WTC11 (cell line): ENCODE results near the gene KDM2A. TPM values are rescaled to one million over a fixed set of nuclear protein-coding genes. Genes with fewer than 3 reads are reported as not detected.

Source experiments
- ATAC-seq: fragments of 200-7000 bp; cut with Tn5 transposase; 2 replicates; pipeline ENCODE4 v1.10.0; 2021; ENCODE audit warnings: mild to moderate bottlenecking, moderate library complexity
- CTCF ChIA-PET: fragments of 300-600 bp; sonication (Branson Sonifier 250); formaldehyde crosslinking; loops from one replicate; lab custom pipeline; 2021; ENCODE audit warnings: antibody characterized with exemption; lab: Charles Lee
- POLR2A ChIA-PET: fragments of 350-600 bp; sonication (Branson Sonifier 250); formaldehyde crosslinking; loops from one replicate; lab custom pipeline; 2021; ENCODE audit warnings: antibody characterized with exemption; lab: Charles Lee
- DNase-seq: peaks from one replicate; pipeline ENCODE4 v3.0.0; 2021; ENCODE audit warnings: low spot score
- H3K27ac Mint-ChIP-seq: 2 replicates; pipeline ENCODE4 v1.8.0; 2021; ENCODE audit warnings: mixed read lengths
- H3K27me3 Mint-ChIP-seq: 2 replicates; pipeline ENCODE4 v1.8.0; 2021; ENCODE audit warnings: low read depth, mild to moderate bottlenecking, moderate library complexity, mixed read lengths
- H3K36me3 Mint-ChIP-seq: 2 replicates; pipeline ENCODE4 v1.8.0; 2021; ENCODE audit warnings: mixed read lengths
- H3K4me1 Mint-ChIP-seq: 2 replicates; pipeline ENCODE4 v1.8.0; 2022; ENCODE audit warnings: mixed read lengths
- H3K4me3 Mint-ChIP-seq: 2 replicates; pipeline ENCODE4 v1.8.0; 2021; ENCODE audit warnings: mild to moderate bottlenecking, moderate library complexity, mixed read lengths
- H3K9me3 Mint-ChIP-seq: 2 replicates; pipeline ENCODE4 v1.8.0; 2021; ENCODE audit warnings: mixed read lengths
- GABPB1 ChIP-seq: sonication (generic); formaldehyde crosslinking; IDR thresholded peaks from 2 replicates; pipeline ENCODE4 v1.8.1; 2023; ENCODE audit warnings: mild to moderate bottlenecking, missing genetic modification reagents
- MYBL2 ChIP-seq: sonication (generic); formaldehyde crosslinking; IDR thresholded peaks from 2 replicates; pipeline ENCODE4 v1.8.1; 2023; ENCODE audit warnings: mild to moderate bottlenecking, moderate library complexity, missing genetic modification reagents
- RELA ChIP-seq: sonication (generic); formaldehyde crosslinking; IDR thresholded peaks from 2 replicates; pipeline ENCODE4 v1.8.1; 2022; ENCODE audit warnings: missing genetic modification reagents, mild to moderate bottlenecking, borderline replicate concordance
- SP1 ChIP-seq: sonication (generic); formaldehyde crosslinking; conservative IDR thresholded peaks from 2 replicates; pipeline ENCODE4 v1.8.1; 2022; ENCODE audit warnings: missing genetic modification reagents
- ZNF263 ChIP-seq: sonication (generic); formaldehyde crosslinking; IDR thresholded peaks from 2 replicates; pipeline ENCODE4 v1.8.1; 2022; ENCODE audit warnings: low read depth, mild to moderate bottlenecking, moderate library complexity, missing genetic modification reagents
- total RNA-seq: library from RNA; stranded (reverse); gene quantifications from 3 replicates; pipeline ENCODE4 v1.2.3, GENCODE V29; 2021
- TF ChIP-seq, protein P1 (sequence below): sonication (generic); formaldehyde crosslinking; IDR thresholded peaks from 2 replicates; pipeline ENCODE4 v1.8.1; 2023; ENCODE audit warnings: mild to moderate bottlenecking, missing genetic modification reagents, moderate library complexity
- TF ChIP-seq, protein P2 (sequence below): sonication (generic); formaldehyde crosslinking; IDR thresholded peaks from 2 replicates; pipeline ENCODE4 v1.8.0; 2022; ENCODE audit warnings: mild to moderate bottlenecking, missing genetic modification reagents
- TF ChIP-seq, protein P3 (sequence below): fragments of 250-450 bp; sonication (Bioruptor Pico); IDR thresholded peaks from 2 replicates; pipeline ENCODE4 v1.9.0; 2021; ENCODE audit warnings: mild to moderate bottlenecking, borderline replicate concordance
- TF ChIP-seq, protein P4 (sequence below): fragments of 200-600 bp; IDR thresholded peaks from 2 replicates; pipeline ENCODE4 v1.8.0; 2022; ENCODE audit warnings: antibody characterized with exemption
- TF ChIP-seq, protein P5 (sequence below): sonication (generic); formaldehyde crosslinking; IDR thresholded peaks from 2 replicates; pipeline ENCODE4 v1.8.0; 2022; ENCODE audit warnings: mild to moderate bottlenecking, missing genetic modification reagents

KDM2A gene
- total RNA-seq, 1 experiment from 2014 or later, result 58.0 TPM

DNA sequence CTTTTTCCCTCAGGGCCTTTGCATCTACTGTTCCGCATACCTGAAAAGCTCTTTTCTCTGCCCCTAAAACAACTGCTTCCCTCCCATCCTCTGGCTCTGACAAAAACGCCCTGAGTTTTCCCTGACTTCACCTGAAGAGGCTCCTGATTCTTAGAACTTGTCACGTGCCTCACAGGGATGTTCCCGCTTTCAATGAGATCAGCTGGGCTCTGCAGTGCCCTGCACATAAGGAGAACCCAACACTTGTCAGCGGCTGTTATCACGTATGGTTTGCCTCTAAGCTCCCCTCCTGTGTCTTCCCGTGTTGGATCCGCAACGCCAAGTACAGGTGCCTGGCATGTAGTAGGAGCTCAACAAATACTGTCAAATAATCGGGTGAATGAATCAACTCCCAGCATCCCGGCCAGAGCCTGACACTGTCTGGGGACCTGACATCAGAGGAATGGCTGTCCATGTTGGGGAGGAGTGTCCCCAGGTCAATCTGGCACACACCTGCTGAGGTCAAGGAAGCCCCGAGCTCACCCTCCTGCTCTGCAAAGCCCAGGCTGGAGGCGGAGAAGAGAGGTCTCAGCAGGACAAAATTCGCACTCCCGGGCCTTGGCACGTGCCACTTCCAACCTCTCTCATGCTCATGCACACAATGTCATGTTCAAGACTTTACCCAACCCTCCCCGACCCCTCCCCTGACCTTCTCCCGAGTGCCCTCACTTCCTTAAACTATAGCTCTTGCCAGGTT, 143.1 kb downstream of the KDM2A start:
- Mint-ChIP-seq H3K27me3 (peaks cover 34% of the 10 kb centered on the region), H3K9me3 (no peaks in the 10 kb centered on the region)
- no peak for DNase-seq
- no peak for ATAC-seq
- TF ChIP-seq, protein P1, sequence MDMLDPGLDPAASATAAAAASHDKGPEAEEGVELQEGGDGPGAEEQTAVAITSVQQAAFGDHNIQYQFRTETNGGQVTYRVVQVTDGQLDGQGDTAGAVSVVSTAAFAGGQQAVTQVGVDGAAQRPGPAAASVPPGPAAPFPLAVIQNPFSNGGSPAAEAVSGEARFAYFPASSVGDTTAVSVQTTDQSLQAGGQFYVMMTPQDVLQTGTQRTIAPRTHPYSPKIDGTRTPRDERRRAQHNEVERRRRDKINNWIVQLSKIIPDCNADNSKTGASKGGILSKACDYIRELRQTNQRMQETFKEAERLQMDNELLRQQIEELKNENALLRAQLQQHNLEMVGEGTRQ, result peak; percentile 51; the same call in 1 of the 2 replicates
- no peak for TF ChIP-seq MYBL2 (CRISPR knock-in tag)
- TF ChIP-seq, all 79 proteins: peak for 1
- Mint-ChIP-seq H3K4me1 (peaks cover 18% of the 10 kb centered on the region), H3K27ac (no peak overlapping the region; the same call in 1 of the 2 replicates), H3K36me3 (0 out of 2 replicates have a peak, but pooled peaks cover 1% of the 10 kb centered on the region), H3K4me3 (peak overlapping the region; percentile 69)
- POLR2A ChIA-PET, result interaction anchor here (0.6 to 1.5 kb wide), 4 partner anchors 15 to 258 kb away, joined by 3 to 7 read pairs (median 4); no protein-coding TSS in a partner anchor
- CTCF ChIA-PET, result interaction anchor here (0.6 to 4.6 kb wide), 52 partner anchors 8 to 919 kb away, joined by 3 to 122 read pairs (median 5); partner anchors contain the start of genes ANKRD13D, KDM2A, POLD4 and PPP1CA

DNA sequence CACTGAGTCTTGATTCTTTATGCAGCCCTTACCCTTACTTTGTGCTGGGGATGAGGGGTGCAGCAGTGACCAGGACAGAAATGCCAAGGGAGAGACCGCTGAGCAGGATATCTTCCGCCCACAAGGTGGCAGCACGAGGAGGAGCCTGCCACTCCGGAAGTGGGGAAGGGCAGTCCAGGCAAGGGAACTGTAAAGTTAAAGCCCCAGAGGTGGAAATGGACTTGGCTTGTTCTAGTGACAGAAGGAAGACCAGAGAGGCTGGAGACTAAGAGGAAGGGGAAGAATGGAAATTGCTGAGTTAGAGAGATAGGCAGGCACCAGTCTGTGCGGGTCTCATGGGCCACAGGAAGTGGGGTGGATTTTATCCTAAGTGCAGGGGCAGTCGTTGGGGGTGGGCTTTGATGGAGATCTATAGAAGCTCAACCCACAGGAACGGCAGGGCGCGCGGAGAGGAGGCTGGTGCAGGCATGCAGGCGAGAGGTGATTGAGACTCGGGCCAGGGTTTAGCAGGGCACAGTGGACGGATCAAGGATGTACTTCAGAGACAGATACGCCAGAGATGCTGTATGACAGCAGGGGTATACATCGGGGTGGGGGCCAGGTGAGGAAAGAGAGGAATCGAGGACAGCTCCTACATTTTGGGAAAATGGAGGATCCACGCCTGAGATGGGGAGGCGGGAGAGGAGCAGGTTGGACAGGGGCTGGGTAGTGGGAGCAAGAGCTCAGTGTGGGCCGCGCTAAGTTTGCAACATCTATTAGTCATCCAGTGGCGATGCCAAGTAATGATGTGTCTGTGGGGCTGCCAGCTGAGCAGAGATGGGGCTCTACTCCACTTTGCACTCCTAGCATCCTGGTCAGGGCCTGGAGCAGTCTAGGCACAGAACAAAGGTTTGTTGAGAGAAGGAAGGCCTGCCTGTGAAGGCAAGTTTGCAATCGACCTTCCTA, 143.9 kb downstream of the KDM2A start:
- no peaks in the 10 kb centered on the region for H3K9me3 Mint-ChIP-seq
- peak; percentile 86 for DNase-seq
- peak overlapping the region; percentile 52 for H3K4me3 Mint-ChIP-seq
- H3K36me3 Mint-ChIP-seq, result no peaks in the 10 kb centered on the region
- ChIA-PET CTCF (interaction anchor here (0.5 to 4.6 kb wide), 31 partner anchors 8 to 918 kb away, joined by 3 to 122 read pairs (median 5); partner anchors contain the start of genes ANKRD13D, KDM2A, POLD4 and PPP1CA), POLR2A (interaction anchor here (0.6 kb wide), 1 partner anchor 259 kb away, joined by 7 read pairs; no protein-coding TSS in a partner anchor)
- H3K27me3 Mint-ChIP-seq, result peaks cover 34% of the 10 kb centered on the region
- TF ChIP-seq, protein P2, sequence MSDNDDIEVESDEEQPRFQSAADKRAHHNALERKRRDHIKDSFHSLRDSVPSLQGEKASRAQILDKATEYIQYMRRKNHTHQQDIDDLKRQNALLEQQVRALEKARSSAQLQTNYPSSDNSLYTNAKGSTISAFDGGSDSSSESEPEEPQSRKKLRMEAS (CRISPR knock-in tag), result no peak
- TF ChIP-seq, protein P3, sequence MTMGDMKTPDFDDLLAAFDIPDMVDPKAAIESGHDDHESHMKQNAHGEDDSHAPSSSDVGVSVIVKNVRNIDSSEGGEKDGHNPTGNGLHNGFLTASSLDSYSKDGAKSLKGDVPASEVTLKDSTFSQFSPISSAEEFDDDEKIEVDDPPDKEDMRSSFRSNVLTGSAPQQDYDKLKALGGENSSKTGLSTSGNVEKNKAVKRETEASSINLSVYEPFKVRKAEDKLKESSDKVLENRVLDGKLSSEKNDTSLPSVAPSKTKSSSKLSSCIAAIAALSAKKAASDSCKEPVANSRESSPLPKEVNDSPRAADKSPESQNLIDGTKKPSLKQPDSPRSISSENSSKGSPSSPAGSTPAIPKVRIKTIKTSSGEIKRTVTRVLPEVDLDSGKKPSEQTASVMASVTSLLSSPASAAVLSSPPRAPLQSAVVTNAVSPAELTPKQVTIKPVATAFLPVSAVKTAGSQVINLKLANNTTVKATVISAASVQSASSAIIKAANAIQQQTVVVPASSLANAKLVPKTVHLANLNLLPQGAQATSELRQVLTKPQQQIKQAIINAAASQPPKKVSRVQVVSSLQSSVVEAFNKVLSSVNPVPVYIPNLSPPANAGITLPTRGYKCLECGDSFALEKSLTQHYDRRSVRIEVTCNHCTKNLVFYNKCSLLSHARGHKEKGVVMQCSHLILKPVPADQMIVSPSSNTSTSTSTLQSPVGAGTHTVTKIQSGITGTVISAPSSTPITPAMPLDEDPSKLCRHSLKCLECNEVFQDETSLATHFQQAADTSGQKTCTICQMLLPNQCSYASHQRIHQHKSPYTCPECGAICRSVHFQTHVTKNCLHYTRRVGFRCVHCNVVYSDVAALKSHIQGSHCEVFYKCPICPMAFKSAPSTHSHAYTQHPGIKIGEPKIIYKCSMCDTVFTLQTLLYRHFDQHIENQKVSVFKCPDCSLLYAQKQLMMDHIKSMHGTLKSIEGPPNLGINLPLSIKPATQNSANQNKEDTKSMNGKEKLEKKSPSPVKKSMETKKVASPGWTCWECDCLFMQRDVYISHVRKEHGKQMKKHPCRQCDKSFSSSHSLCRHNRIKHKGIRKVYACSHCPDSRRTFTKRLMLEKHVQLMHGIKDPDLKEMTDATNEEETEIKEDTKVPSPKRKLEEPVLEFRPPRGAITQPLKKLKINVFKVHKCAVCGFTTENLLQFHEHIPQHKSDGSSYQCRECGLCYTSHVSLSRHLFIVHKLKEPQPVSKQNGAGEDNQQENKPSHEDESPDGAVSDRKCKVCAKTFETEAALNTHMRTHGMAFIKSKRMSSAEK (CRISPR knock-in tag), result no peak
- TF ChIP-seq, protein P4, sequence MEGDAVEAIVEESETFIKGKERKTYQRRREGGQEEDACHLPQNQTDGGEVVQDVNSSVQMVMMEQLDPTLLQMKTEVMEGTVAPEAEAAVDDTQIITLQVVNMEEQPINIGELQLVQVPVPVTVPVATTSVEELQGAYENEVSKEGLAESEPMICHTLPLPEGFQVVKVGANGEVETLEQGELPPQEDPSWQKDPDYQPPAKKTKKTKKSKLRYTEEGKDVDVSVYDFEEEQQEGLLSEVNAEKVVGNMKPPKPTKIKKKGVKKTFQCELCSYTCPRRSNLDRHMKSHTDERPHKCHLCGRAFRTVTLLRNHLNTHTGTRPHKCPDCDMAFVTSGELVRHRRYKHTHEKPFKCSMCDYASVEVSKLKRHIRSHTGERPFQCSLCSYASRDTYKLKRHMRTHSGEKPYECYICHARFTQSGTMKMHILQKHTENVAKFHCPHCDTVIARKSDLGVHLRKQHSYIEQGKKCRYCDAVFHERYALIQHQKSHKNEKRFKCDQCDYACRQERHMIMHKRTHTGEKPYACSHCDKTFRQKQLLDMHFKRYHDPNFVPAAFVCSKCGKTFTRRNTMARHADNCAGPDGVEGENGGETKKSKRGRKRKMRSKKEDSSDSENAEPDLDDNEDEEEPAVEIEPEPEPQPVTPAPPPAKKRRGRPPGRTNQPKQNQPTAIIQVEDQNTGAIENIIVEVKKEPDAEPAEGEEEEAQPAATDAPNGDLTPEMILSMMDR, result peak; percentile 68
- H3K27ac Mint-ChIP-seq, result no peak overlapping the region; the same call in 1 of the 2 replicates
- peaks cover 27% of the 10 kb centered on the region for H3K4me1 Mint-ChIP-seq
- peak; percentile 72 for ATAC-seq

DNA sequence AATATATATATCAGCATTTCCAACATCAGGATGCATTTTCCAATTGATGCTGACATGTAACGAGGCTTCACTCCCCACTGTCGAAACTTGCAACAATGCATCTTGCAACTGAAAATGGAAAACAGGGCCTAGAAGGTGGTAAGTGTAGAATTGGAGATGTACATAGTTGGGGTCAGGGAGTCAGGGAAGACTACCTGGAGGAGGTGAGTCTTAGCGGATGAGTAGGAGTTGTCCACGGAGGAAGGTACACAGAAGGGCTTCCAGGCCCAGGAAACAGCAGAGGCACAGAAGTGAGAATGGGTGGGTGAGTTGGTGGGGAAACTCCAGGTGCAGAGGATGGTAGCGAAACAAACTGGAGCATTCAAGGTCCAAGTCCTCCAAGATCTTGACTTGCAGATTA, 145.2 kb downstream of the KDM2A start:
- ChIA-PET POLR2A (no interaction called here), CTCF (interaction anchor here (1.3 to 4.6 kb wide), 4 partner anchors 24 to 57 kb away, joined by 3 to 122 read pairs (median 22); partner anchors contain the start of genes ANKRD13D and SSH3)
- Mint-ChIP-seq H3K27me3 (peaks cover 34% of the 10 kb centered on the region), H3K27ac (no peak overlapping the region), H3K4me1 (peaks cover 32% of the 10 kb centered on the region), H3K4me3 (peak overlapping the region; percentile 8; the same call in 1 of the 2 replicates), H3K9me3 (no peaks in the 10 kb centered on the region), H3K36me3 (no peaks in the 10 kb centered on the region)
- ATAC-seq (no peak), DNase-seq (no peak)
- TF ChIP-seq RELA (CRISPR knock-in tag), result no peak
- TF ChIP-seq SP1 (CRISPR knock-in tag), result no peak
- TF ChIP-seq, protein P5, sequence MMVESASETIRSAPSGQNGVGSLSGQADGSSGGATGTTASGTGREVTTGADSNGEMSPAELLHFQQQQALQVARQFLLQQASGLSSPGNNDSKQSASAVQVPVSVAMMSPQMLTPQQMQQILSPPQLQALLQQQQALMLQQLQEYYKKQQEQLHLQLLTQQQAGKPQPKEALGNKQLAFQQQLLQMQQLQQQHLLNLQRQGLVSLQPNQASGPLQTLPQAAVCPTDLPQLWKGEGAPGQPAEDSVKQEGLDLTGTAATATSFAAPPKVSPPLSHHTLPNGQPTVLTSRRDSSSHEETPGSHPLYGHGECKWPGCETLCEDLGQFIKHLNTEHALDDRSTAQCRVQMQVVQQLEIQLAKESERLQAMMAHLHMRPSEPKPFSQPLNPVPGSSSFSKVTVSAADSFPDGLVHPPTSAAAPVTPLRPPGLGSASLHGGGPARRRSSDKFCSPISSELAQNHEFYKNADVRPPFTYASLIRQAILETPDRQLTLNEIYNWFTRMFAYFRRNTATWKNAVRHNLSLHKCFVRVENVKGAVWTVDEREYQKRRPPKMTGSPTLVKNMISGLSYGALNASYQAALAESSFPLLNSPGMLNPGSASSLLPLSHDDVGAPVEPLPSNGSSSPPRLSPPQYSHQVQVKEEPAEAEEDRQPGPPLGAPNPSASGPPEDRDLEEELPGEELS (CRISPR knock-in tag), result no peak
- TF ChIP-seq GABPB1 (CRISPR knock-in tag), result no peak
- no peak for TF ChIP-seq ZNF263 (CRISPR knock-in tag)
- TF ChIP-seq, all 79 proteins: peak for 0
